Keratinocyte (primary cell): ENCODE measurements around the gene CDK2AP2. TPM values are rescaled to one million over a fixed set of nuclear protein-coding genes. Genes with fewer than 3 reads are reported as not detected.

ENCODE experiments used
- DNase-seq: peaks from one replicate; pipeline ENCODE4 v3.0.0-alpha.2; 2011; ENCODE audit warnings: low read depth, missing footprints, low spot score
- FAIRE-seq: peaks from 2 replicates; lab custom pipeline; 2011; peaks lifted over from hg19 to GRCh38; lab: Jason Lieb, UNC
- H2AFZ ChIP-seq: 2 replicates; pipeline ENCODE4 v1.6.0; 2012; ENCODE audit warnings: low read length, control low read depth, inconsistent platforms; ENCODE audit not compliant: control insufficient read depth
- H3K27ac ChIP-seq: 2 replicates; pipeline ENCODE4 v1.5.1; 2011; ENCODE audit warnings: low read length; ENCODE audit not compliant: control insufficient read depth, insufficient read depth
- H3K27me3 ChIP-seq: 3 replicates; pipeline ENCODE4 v1.6.0; 2011; ENCODE audit warnings: low read length; ENCODE audit not compliant: control insufficient read depth, insufficient read depth; ENCODE audit errors: extremely low read depth
- H3K36me3 ChIP-seq, 2 experiments: 2 replicates in 1 of 2; 3 replicates in 1 of 2; pipeline ENCODE4 v1.5.1; 2011; ENCODE audit warnings: low read length in 2 of 2, mild to moderate bottlenecking in 1 of 2; ENCODE audit not compliant: control insufficient read depth in 2 of 2, insufficient read depth in 2 of 2; ENCODE audit errors: extremely low read depth in 1 of 2
- H3K4me1 ChIP-seq: 3 replicates; pipeline ENCODE4 v1.5.1; 2011; ENCODE audit warnings: low read length; ENCODE audit not compliant: control insufficient read depth, insufficient read depth; ENCODE audit errors: extremely low read depth
- H3K4me2 ChIP-seq: 3 replicates; pipeline ENCODE4 v1.6.0; 2011; ENCODE audit warnings: low read depth, low read length; ENCODE audit not compliant: control insufficient read depth, insufficient read depth; ENCODE audit errors: extremely low read depth
- H3K4me3 ChIP-seq, 3 experiments: fragments of 200-600 bp in 1 of 3; sonication (generic) in 1 of 3; 2 replicates in 2 of 3; 3 replicates in 1 of 3; pipeline ENCODE4 v1.5.1; 2011 to 2016; ENCODE audit warnings: low read length in 3 of 3, mild to moderate bottlenecking in 3 of 3, control low read depth in 2 of 3, inconsistent platforms in 1 of 3, low read depth in 1 of 3, mixed read lengths in 1 of 3, mixed run types in 1 of 3, moderate library complexity in 1 of 3; ENCODE audit not compliant: control insufficient read depth in 2 of 3, insufficient read depth in 2 of 3; ENCODE audit errors: extremely low read depth in 1 of 3
- H3K79me2 ChIP-seq: 2 replicates; pipeline ENCODE4 v1.6.0; 2012; ENCODE audit warnings: low read length; ENCODE audit not compliant: control insufficient read depth, insufficient read depth
- H3K9ac ChIP-seq: 3 replicates; pipeline ENCODE4 v1.6.0; 2011; ENCODE audit warnings: low read length; ENCODE audit not compliant: control insufficient read depth, insufficient read depth; ENCODE audit errors: extremely low read depth
- H3K9me1 ChIP-seq: 3 replicates; pipeline ENCODE4 v1.6.0; 2011; ENCODE audit warnings: low read length; ENCODE audit not compliant: control insufficient read depth, insufficient read depth; ENCODE audit errors: extremely low read depth
- H3K9me3 ChIP-seq: 2 replicates; pipeline ENCODE4 v1.5.1; 2012; ENCODE audit warnings: low read depth, low read length; ENCODE audit not compliant: control insufficient read depth
- H4K20me1 ChIP-seq: 3 replicates; pipeline ENCODE4 v1.6.0; 2011; ENCODE audit warnings: low read length; ENCODE audit not compliant: control insufficient read depth, insufficient read depth; ENCODE audit errors: extremely low read depth
- EZH2 ChIP-seq: IDR thresholded peaks from one replicate; pipeline ENCODE4 v1.6.1; 2012; ENCODE audit warnings: inconsistent platforms, mild to moderate bottlenecking, low read length, moderate library complexity
- dilution Hi-C: fragments of 300-500 bp; cut with MboI; formaldehyde crosslinking; loops from one replicate; pipeline ENCODE4 v1.7.0; 2020; ENCODE audit warnings: low sequenced_read_pairs; ENCODE audit not compliant: extremely low pct_ligation_motif_present
- polyA plus RNA-seq, 5 experiments: library from polyadenylated mRNA; depleted of rRNA in 3 of 5; stranded (reverse) in 3 of 5; stranded (forward) in 1 of 5; unstranded in 1 of 5; fragments of >200 nt; gene quantifications; 1 replicate in 1 of 5; 2 replicates in 3 of 5; 3 replicates in 1 of 5; pipeline versions ENCODE4 v1.2.1 to v1.2.3, GENCODE V29; 2011 to 2012; ENCODE audit warnings: missing spikeins in 2 of 5, low read depth in 1 of 5, low replicate concordance in 1 of 5
- TF ChIP-seq, protein P1 (sequence below), 3 experiments: IDR thresholded peaks in 1 of 3; conservative IDR thresholded peaks in 1 of 3; optimal IDR thresholded peaks in 1 of 3; 2 replicates in 2 of 3; 3 replicates in 1 of 3; pipeline versions ENCODE3 to v1.5.1; 2011; ENCODE audit warnings: low read length in 3 of 3, mild to moderate bottlenecking in 3 of 3, moderate library complexity in 2 of 3, control low read depth in 1 of 3, inconsistent platforms in 1 of 3; ENCODE audit not compliant: insufficient read depth in 2 of 3; ENCODE audit errors: extremely low read depth in 1 of 3

CDK2AP2 gene
- polyA plus RNA-seq, 1 donor (not counting 4 experiments of a cell fraction or from before 2014, with no cell fraction given), result 9.7 TPM

DNA sequence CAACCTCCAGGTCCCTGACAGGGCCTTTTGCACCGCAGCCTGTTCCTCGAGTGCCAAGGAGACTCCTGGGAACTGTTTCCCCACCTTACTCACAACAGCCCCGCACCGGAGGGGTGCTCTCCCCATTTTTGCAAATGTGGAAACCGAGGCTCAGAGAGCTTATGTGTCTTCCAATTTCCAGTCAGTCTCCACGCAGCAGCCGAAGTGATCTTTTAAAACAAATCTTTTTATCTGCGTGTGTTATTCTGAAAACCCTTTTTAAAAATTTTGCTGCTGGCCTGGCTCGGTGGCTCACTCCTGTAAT, 38.5 kb downstream of the CDK2AP2 start:
- peak overlapping the region; percentile 64 for H3K4me2 ChIP-seq
- H3K27me3 ChIP-seq, result no peaks in the 10 kb centered on the region
- no peaks in the 10 kb centered on the region for H4K20me1 ChIP-seq
- FAIRE-seq, result no peak
- peak overlapping the region; percentile 17 for H2AFZ ChIP-seq
- peaks cover 0 to 5% of the 10 kb centered on the region in 2 experiments for H3K36me3 ChIP-seq
- peak overlapping the region; percentile 45 to 74 (median 74) for H3K4me3 ChIP-seq
- H3K79me2 ChIP-seq, result no peaks in the 10 kb centered on the region
- peak overlapping the region; percentile 32 for H3K27ac ChIP-seq
- dilution Hi-C loops, result no loop called here
- H3K9me3 ChIP-seq, result no peaks in the 10 kb centered on the region
- DNase-seq, result no peak
- H3K9me1 ChIP-seq, result no peaks in the 10 kb centered on the region
- H3K4me1 ChIP-seq, result peaks cover 13% of the 10 kb centered on the region
- TF ChIP-seq, protein P1, sequence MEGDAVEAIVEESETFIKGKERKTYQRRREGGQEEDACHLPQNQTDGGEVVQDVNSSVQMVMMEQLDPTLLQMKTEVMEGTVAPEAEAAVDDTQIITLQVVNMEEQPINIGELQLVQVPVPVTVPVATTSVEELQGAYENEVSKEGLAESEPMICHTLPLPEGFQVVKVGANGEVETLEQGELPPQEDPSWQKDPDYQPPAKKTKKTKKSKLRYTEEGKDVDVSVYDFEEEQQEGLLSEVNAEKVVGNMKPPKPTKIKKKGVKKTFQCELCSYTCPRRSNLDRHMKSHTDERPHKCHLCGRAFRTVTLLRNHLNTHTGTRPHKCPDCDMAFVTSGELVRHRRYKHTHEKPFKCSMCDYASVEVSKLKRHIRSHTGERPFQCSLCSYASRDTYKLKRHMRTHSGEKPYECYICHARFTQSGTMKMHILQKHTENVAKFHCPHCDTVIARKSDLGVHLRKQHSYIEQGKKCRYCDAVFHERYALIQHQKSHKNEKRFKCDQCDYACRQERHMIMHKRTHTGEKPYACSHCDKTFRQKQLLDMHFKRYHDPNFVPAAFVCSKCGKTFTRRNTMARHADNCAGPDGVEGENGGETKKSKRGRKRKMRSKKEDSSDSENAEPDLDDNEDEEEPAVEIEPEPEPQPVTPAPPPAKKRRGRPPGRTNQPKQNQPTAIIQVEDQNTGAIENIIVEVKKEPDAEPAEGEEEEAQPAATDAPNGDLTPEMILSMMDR (optimal IDR thresholded peaks at IDR 0.05 in 1 of 3, IDR thresholded peaks at IDR 0.05 in 1 of 3, conservative IDR thresholded peaks at IDR 0.05 in 1 of 3; ENCODE audit: extremely low read depth in 1 of 3, insufficient read depth in 2 of 3, low read length in 3 of 3), result no peak
- no peak for TF ChIP-seq EZH2
- H3K9ac ChIP-seq, result peak overlapping the region; percentile 60

DNA sequence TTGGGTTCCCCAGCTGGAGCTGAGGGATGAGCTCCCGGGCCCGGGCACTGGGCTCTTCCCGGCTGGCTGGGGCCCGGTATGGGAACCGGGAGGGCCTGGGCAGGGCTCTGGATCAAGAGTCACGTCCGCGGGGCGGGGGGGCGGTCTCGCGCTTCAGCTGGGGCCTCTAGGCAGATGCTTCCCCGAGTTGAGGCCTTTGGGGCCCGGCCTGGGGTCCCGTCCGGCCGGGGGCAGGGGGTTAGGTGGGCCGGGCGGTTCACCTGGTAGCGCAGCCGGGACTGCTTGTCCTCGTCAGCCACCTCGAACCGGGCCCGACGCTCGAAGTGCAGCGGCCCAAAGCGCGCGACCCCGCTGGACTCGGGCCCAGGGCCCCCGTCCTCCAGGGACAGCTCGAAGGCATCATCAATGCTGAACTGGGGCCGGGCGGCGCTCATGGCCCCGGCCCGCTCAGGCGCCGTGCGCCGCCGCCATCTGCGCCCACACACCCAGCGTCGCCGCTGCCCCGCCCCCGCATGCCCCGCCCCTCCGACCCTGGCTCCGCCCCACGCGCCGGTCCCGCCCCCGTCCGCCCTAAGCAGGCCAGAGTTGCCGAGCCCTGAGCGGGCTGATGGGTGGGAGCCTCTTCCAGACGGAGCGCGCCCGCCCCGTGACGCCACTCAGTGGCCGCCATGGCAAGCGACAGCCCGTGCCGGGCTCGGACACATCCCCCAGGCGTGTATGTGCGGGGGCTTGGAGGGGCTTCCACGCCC, 39.0 kb downstream of the CDK2AP2 start, which contains the start of gene TMEM134:
Gene TMEM134 (minus strand): TSS at position 493 of the 749 bp plus-strand sequence. CDS start 59 bp downstream, at position 434.
- dilution Hi-C loops, result no loop called here
- FAIRE-seq (no peak), DNase-seq (no peak)

More for the DNA sequence above, 39.0 kb downstream of the CDK2AP2 start, which contains the start of gene TMEM134:
- Histone ChIP-seq H3K36me3 (peaks cover 0 to 5% of the 10 kb centered on the region in 2 experiments), H3K27me3 (no peaks in the 10 kb centered on the region), H3K9me1 (no peaks in the 10 kb centered on the region), H3K4me1 (peaks cover 18% of the 10 kb centered on the region), H3K4me2 (peak within 1 kb of the TSS; percentile 82), H2AFZ (peak within 1 kb of the TSS; percentile 17), H3K4me3 (peak within 1 kb of the TSS; percentile 63 to 74 (median 74)), H3K79me2 (no peaks in the 10 kb centered on the region), H3K9ac (peak within 1 kb of the TSS; percentile 68), H3K9me3 (no peaks in the 10 kb centered on the region), H4K20me1 (no peaks in the 10 kb centered on the region), H3K27ac (peak within 1 kb of the TSS; percentile 63)
- TF ChIP-seq EZH2, result no peak
- TF ChIP-seq, protein P1 (optimal IDR thresholded peaks at IDR 0.05 in 1 of 3, IDR thresholded peaks at IDR 0.05 in 1 of 3, conservative IDR thresholded peaks at IDR 0.05 in 1 of 3; ENCODE audit: extremely low read depth in 1 of 3, insufficient read depth in 2 of 3, low read length in 3 of 3), result peak in 2 of 3 experiments; percentile 57 to 73
